GM06990 (cell line): Measurements from ENCODE around the gene EPHA8.

ENCODE experiments used
- DNase-seq: peaks from one replicate; pipeline ENCODE4 v3.0.0-alpha.2; 2011; ENCODE audit not compliant: insufficient read length; ENCODE audit errors: extremely low read depth
- H3K27me3 ChIP-seq: replicated peaks from 2 replicates; pipeline ENCODE4 v1.6.0; 2011; ENCODE audit warnings: low read length; ENCODE audit not compliant: control insufficient read depth, insufficient read depth
- H3K36me3 ChIP-seq: 2 replicates; pipeline ENCODE4 v1.5.1; 2011; ENCODE audit warnings: low read length; ENCODE audit not compliant: control insufficient read depth, insufficient read depth
- H3K4me3 ChIP-seq: replicated peaks from 2 replicates; pipeline ENCODE4 v1.5.1; 2011; ENCODE audit warnings: low read depth, mild to moderate bottlenecking, control low read depth, low read length
- CTCF ChIP-seq: IDR thresholded peaks from 2 replicates; pipeline ENCODE4 v1.5.1; 2011; ENCODE audit warnings: low read length, control low read depth, mild to moderate bottlenecking, inconsistent platforms; ENCODE audit not compliant: insufficient read depth, poor library complexity, severe bottlenecking

The EPHA8 gene

GRCh38 chr1:22637907-22638445, 74.7 kb downstream of the EPHA8 start:
- H3K27me3 ChIP-seq = peaks cover 1% of the 10 kb centered on the region
- no peak for TF ChIP-seq CTCF
- no peak overlapping the region for H3K4me3 ChIP-seq

GRCh38 chr1:22638476-22639234, 75.4 kb downstream of the EPHA8 start:
- H3K27me3 ChIP-seq = peaks cover 1% of the 10 kb centered on the region
- no peaks in the 10 kb centered on the region for H3K36me3 ChIP-seq
- H3K4me3 ChIP-seq = no peak overlapping the region
- no peak for DNase-seq
- TF ChIP-seq CTCF = no peak

More at GRCh38 chr1:22637907-22638445, 74.7 kb downstream of the EPHA8 start:
- DNase-seq = no peak
- no peaks in the 10 kb centered on the region for H3K36me3 ChIP-seq

GRCh38 chr1:22639286-22639685, 76.0 kb downstream of the EPHA8 start:
- DNase-seq = no peak
- Histone ChIP-seq H3K27me3 (peaks cover 1% of the 10 kb centered on the region), H3K36me3 (no peaks in the 10 kb centered on the region), H3K4me3 (no peak overlapping the region)
- TF ChIP-seq CTCF = no peak

- Histone ChIP-seq H3K27me3 (no peaks in the 10 kb centered on the region; the same call in 1 of the 2 replicates), H3K36me3 (no peaks in the 10 kb centered on the region), H3K4me3 (no peak overlapping the region)
- no peak for TF ChIP-seq CTCF
- no peak for DNase-seq
Measured at GRCh38 chr1:22641247-22641646, 78.0 kb downstream of the EPHA8 start.

GRCh38 chr1:22641906-22642636, 78.8 kb downstream of the EPHA8 start:
- Histone ChIP-seq H3K36me3 (no peaks in the 10 kb centered on the region), H3K4me3 (no peak overlapping the region), H3K27me3 (no peaks in the 10 kb centered on the region; the same call in 1 of the 2 replicates)
- DNase-seq = peak; percentile 47
- TF ChIP-seq CTCF = peak; percentile 92
